ENCODE data around the gene CD7.

The CD7 gene

GRCh38 chr17:82297714-82298537 is 19.5 kb downstream of the CD7 start (continued):
- TF ChIP-seq ZBTB10 (tag by site-specific recombination; IDR thresholded peaks at IDR 0.05) = peak; percentile 88
- TF ChIP-seq, protein P1, sequence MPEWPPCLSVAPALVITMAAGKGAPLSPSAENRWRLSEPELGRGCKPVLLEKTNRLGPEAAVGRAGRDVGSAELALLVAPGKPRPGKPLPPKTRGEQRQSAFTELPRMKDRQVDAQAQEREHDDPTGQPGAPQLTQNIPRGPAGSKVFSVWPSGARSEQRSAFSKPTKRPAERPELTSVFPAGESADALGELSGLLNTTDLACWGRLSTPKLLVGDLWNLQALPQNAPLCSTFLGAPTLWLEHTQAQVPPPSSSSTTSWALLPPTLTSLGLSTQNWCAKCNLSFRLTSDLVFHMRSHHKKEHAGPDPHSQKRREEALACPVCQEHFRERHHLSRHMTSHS (tag by site-specific recombination; IDR thresholded peaks at IDR 0.05) = no peak
- peak; percentile 89 for TF ChIP-seq ZBTB48 (tag by site-specific recombination; IDR thresholded peaks at IDR 0.05)
- TF ChIP-seq ZNF48 (tag by site-specific recombination; IDR thresholded peaks at IDR 0.05) = no peak
- 0 out of 2 replicates have a peak, but pooled peaks have one; percentile 35 for TF ChIP-seq BCL11B (tag by site-specific recombination; IDR thresholded peaks at IDR 0.05; ENCODE audit: low read depth)
- no peak for TF ChIP-seq FEZF1 (tag by site-specific recombination; IDR thresholded peaks at IDR 0.05)
- no peak for TF ChIP-seq ZSCAN16 (tag by site-specific recombination; IDR thresholded peaks at IDR 0.05)
- TF ChIP-seq ZNF544 (tag by site-specific recombination; IDR thresholded peaks at IDR 0.05) = no peak
- TF ChIP-seq ZNF76 (tag by site-specific recombination; IDR thresholded peaks at IDR 0.05; ENCODE audit: borderline replicate concordance, low read depth) = no peak
- TF ChIP-seq ZNF792 (tag by site-specific recombination; IDR thresholded peaks at IDR 0.05) = peak; percentile 59; the same call in 1 of the 2 replicates
- no peak for TF ChIP-seq ZNF473 (tag by site-specific recombination; IDR thresholded peaks at IDR 0.05)
- TF ChIP-seq, protein P2, sequence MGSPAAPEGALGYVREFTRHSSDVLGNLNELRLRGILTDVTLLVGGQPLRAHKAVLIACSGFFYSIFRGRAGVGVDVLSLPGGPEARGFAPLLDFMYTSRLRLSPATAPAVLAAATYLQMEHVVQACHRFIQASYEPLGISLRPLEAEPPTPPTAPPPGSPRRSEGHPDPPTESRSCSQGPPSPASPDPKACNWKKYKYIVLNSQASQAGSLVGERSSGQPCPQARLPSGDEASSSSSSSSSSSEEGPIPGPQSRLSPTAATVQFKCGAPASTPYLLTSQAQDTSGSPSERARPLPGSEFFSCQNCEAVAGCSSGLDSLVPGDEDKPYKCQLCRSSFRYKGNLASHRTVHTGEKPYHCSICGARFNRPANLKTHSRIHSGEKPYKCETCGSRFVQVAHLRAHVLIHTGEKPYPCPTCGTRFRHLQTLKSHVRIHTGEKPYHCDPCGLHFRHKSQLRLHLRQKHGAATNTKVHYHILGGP (tag by site-specific recombination; IDR thresholded peaks at IDR 0.05) = no peak
- no peak for TF ChIP-seq MEIS1 (CRISPR knock-in tag; IDR thresholded peaks at IDR 0.05; ENCODE audit: borderline replicate concordance)
- TF ChIP-seq ZNF747 (tag by site-specific recombination; IDR thresholded peaks at IDR 0.05) = no peak
- TF ChIP-seq YY2 (tag by site-specific recombination; IDR thresholded peaks at IDR 0.05) = no peak
- no peak for TF ChIP-seq ZNF585B (tag by site-specific recombination; IDR thresholded peaks at IDR 0.05)
- no peak for TF ChIP-seq ZNF169 (tag by site-specific recombination; IDR thresholded peaks at IDR 0.05)
- TF ChIP-seq, protein P3, sequence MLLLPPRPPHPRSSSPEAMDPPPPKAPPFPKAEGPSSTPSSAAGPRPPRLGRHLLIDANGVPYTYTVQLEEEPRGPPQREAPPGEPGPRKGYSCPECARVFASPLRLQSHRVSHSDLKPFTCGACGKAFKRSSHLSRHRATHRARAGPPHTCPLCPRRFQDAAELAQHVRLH (tag by site-specific recombination; IDR thresholded peaks at IDR 0.05) = no peak
- no peak for TF ChIP-seq ZNF791 (tag by site-specific recombination; IDR thresholded peaks at IDR 0.05)
- TF ChIP-seq ZNF777 (tag by site-specific recombination; IDR thresholded peaks at IDR 0.05; ENCODE audit: borderline replicate concordance) = peak; percentile 81
- TF ChIP-seq ZNF133 (tag by site-specific recombination; IDR thresholded peaks at IDR 0.05) = no peak
- TF ChIP-seq ZBTB17 (tag by site-specific recombination; IDR thresholded peaks at IDR 0.05) = 0 out of 2 replicates have a peak, but pooled peaks have one; percentile 64
- no peak for TF ChIP-seq ZNF658 (tag by site-specific recombination; IDR thresholded peaks at IDR 0.05)
- no peak for TF ChIP-seq ZNF645 (tag by site-specific recombination; IDR thresholded peaks at IDR 0.05)
- no peak for TF ChIP-seq ZNF624 (tag by site-specific recombination; IDR thresholded peaks at IDR 0.05)
- no peak for TF ChIP-seq ZNF549 (tag by site-specific recombination; IDR thresholded peaks at IDR 0.05)
- no peak for TF ChIP-seq ZNF555 (tag by site-specific recombination; conservative IDR thresholded peaks at IDR 0.05)
- TF ChIP-seq ZNF530 (tag by site-specific recombination; IDR thresholded peaks at IDR 0.05; ENCODE audit: low read depth) = no peak
- TF ChIP-seq SP7 (tag by site-specific recombination; IDR thresholded peaks at IDR 0.05) = peak; percentile 70
- TF ChIP-seq ZNF514 (tag by site-specific recombination; IDR thresholded peaks at IDR 0.05) = no peak
- no peak for TF ChIP-seq ZNF19 (tag by site-specific recombination; IDR thresholded peaks at IDR 0.05; ENCODE audit: low read depth)
- no peak for TF ChIP-seq HOXC10 (CRISPR knock-in tag; IDR thresholded peaks at IDR 0.05)
- TF ChIP-seq ZNF394 (tag by site-specific recombination; IDR thresholded peaks at IDR 0.05; ENCODE audit: borderline replicate concordance) = no peak; the same call in none of the 2 replicates
- no peak; the same call in 1 of the 2 replicates for TF ChIP-seq OSR2 (tag by site-specific recombination; IDR thresholded peaks at IDR 0.05)
- no peak for TF ChIP-seq ZSCAN23 (tag by site-specific recombination; IDR thresholded peaks at IDR 0.05)

Data from HEK293 (cell line).